Motor neuron (in vitro differentiated cells): Measurements from ENCODE around the gene TMEM106B. TPM values are rescaled to one million over a fixed set of nuclear protein-coding genes. Genes with fewer than 3 reads are reported as not detected.

Experiments
- ATAC-seq, 8 experiments: fragments of 200-7000 bp; cut with Tn5 transposase; replicated peaks in 6 of 8; 2 replicates each; pipeline ENCODE4 v1.8.0; 2021; ENCODE audit warnings: mild to moderate bottlenecking in 8 of 8, moderate library complexity in 8 of 8
- H3K27ac ChIP-seq, 2 donors: fragments of 250-450 bp; sonication (Bioruptor Pico); 2 replicates each; pipeline ENCODE4 v1.9.0; 2021; ENCODE audit warnings: antibody characterized with exemption in 2 of 2, mild to moderate bottlenecking in 2 of 2, moderate library complexity in 1 of 2
- H3K4me1 ChIP-seq, 2 donors: fragments of 250-450 bp; sonication (Bioruptor Pico); replicated peaks in 1 of 2; 2 replicates each; pipeline ENCODE4 v1.6.1; 2021; ENCODE audit warnings: antibody characterized with exemption in 2 of 2, mild to moderate bottlenecking in 2 of 2, moderate library complexity in 1 of 2
- H3K4me3 ChIP-seq, 5 donors: fragments of 250-450 bp; sonication (Bioruptor Pico); 2 replicates each; pipeline ENCODE4 v1.9.0; 2021; ENCODE audit warnings: antibody characterized with exemption in 5 of 5, mild to moderate bottlenecking in 5 of 5, moderate library complexity in 4 of 5
- WGBS, 10 experiments: fragments of 450-650 bp; shearing (Covaris generic); methylation state at CpG; one replicate each; pipeline ENCODE4 v1.0.0; 2022; 5-methylcytosine and 5-hydroxymethylcytosine counted together
- in situ Hi-C, 9 experiments: fragments of 400-800 bp; cut with MboI; loops; one replicate each; pipeline ENCODE4 v1.15.0; 2021; ENCODE audit warnings: low sequenced_read_pairs in 9 of 9, low pct_unique_long_range_greater_than_20kb in 2 of 9; ENCODE audit not compliant: unreplicated experiment in 9 of 9
- total RNA-seq, 8 experiments: library from RNA; unstranded; fragments of 300-600 nt; gene quantifications; 2 replicates each; pipeline versions ENCODE4 v1.2.3 to v1.2.4, GENCODE V29; 2022

Gene TMEM106B
- total RNA-seq, 8 experiments from 2014 or later = 25.4 to 56.6 (median 41.8) TPM

DNA sequence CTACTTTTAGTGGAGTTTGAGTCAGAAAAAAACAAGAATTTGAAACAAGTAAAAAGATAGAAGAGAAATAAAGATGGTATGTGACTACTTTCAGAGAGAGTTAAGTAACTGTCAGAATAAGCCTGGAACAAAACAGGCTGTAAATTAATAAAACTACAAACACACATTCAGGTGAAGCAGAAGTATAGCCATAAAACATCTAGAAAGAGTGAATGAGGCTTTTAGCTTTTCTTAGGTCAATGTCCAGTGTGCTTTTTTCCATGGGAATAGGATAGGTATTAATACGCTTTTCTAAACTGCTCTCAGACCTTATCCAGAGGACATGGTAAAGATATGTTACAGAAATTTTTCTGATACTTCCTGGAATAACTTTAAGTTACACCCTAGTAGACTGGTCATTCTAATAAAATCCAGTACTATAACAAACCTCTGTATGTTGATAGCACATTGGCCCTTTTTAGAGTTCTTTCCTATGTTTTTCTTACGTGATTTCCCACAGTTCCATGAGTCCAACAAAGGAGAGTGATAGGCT is 23.3 kb downstream of the TMEM106B start:
- no peaks in the 10 kb centered on the region for H3K4me1 ChIP-seq
- H3K4me3 ChIP-seq = no peak overlapping the region
- in situ Hi-C loops = no loop called here
- WGBS, 10 experiments = 80 to 100% (median 100%) methylated on average over 1 to 2 of the region's 2 CpGs
- no peak overlapping the region for H3K27ac ChIP-seq
- ATAC-seq = no peak

DNA sequence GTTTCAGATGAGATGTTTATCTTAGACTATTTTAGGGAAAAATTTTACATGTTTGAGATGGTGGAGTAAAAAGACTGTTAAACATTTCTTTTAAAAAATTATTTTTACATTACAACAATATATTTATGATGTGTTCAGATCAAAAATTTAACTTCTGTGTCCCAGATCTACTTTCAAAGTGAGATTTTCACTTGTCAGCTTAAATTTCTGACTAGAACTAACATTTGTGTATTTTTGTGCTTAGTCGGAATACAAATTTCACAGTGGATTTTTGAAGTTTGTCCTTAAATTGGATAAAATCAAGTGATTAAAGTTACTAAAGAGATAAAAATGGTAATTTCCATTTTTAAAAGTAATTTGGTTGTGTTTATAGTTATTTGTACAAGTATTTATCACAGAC is 24.9 kb downstream of the TMEM106B start:
- no peak overlapping the region for H3K27ac ChIP-seq
- no peak overlapping the region for H3K4me3 ChIP-seq
- in situ Hi-C loops = no loop called here
- no peaks in the 10 kb centered on the region for H3K4me1 ChIP-seq
- WGBS, 10 experiments = 67 to 100% (median 100%) methylated on average over 1 of the region's 1 CpG; no CpG with 5 or more reads in 1 of the 10 experiments
- no peak for ATAC-seq

GRCh38 chr7:12237007-12237406 is 25.9 kb downstream of the TMEM106B start:
- no peak for ATAC-seq
- H3K4me3 ChIP-seq = no peak overlapping the region
- 92 to 100% (median 100%) methylated on average over 1 of the region's 1 CpG for WGBS, 10 experiments
- no peak overlapping the region for H3K27ac ChIP-seq
- no peaks in the 10 kb centered on the region for H3K4me1 ChIP-seq
- in situ Hi-C loops = no loop called here

DNA sequence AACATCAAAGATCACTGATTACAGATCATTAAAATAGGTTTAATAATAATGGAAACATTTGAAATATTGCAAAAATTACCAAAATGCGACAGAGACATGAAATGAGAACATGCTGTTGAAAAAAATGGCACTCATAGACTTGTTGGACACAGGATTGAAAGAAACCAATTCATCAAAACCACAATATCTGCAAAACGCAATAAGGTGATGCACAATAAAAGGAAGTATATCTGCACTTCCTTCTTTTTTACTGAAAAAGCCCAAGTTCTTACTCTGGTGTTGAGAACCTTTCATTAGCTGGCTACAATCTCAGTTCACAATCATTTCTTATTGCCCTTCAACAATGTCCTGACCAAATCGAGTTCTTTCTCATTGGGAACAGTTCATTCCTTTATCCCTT is 28.7 kb downstream of the TMEM106B start:
- Histone ChIP-seq H3K27ac (no peak overlapping the region), H3K4me3 (no peak overlapping the region), H3K4me1 (no peaks in the 10 kb centered on the region)
- ATAC-seq = no peak
- in situ Hi-C loops = no loop called here
- 72 to 93% (median 89%) methylated on average over 2 to 3 of the region's 3 CpGs for WGBS, 10 experiments

GRCh38 chr7:12244129-12244528 is 33.0 kb downstream of the TMEM106B start:
- H3K27ac ChIP-seq = no peak overlapping the region
- peak in 2 of 8 experiments; percentile 62 to 65 for ATAC-seq
- 40 to 100% (median 77%) methylated on average over 1 to 3 of the region's 3 CpGs; no CpG with 5 or more reads in 2 of the 10 experiments for WGBS, 10 experiments
- H3K4me3 ChIP-seq = no peak overlapping the region
- H3K4me1 ChIP-seq = no peaks in the 10 kb centered on the region
- in situ Hi-C loops = no loop called here

DNA sequence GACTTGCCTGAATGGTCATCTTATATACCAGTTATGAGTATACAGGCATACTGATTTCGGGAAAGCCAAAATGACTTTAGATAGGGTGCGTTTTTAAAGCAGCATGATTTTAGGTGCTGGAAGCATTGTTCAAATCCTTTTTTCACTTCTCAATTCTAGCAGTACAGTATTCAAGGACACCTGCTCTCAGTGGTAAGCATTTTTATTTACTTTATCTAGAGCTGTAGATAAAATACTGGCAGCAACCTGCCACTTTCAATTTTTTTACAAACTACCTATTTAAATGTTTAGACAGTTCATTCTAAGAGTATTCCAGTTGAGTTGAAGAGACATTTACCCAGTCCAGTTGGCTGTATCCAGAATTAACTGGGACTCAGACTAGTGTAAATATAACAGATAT is 33.6 kb downstream of the TMEM106B start:
- in situ Hi-C loops = no loop called here
- Histone ChIP-seq H3K4me3 (no peak overlapping the region), H3K4me1 (no peaks in the 10 kb centered on the region), H3K27ac (no peak overlapping the region)
- no peak for ATAC-seq
- WGBS, 10 experiments = 39 to 100% (median 50%) methylated on average over 2 of the region's 2 CpGs; no CpG with 5 or more reads in 5 of the 10 experiments

GRCh38 chr7:12249706-12250105 is 38.6 kb downstream of the TMEM106B start:
- no peak for ATAC-seq
- in situ Hi-C loops = no loop called here
- Histone ChIP-seq H3K27ac (no peak overlapping the region), H3K4me1 (no peaks in the 10 kb centered on the region), H3K4me3 (no peak overlapping the region)
- 7 to 100% (median 61%) methylated on average over 2 to 3 of the region's 3 CpGs; no CpG with 5 or more reads in 1 of the 10 experiments for WGBS, 10 experiments

DNA sequence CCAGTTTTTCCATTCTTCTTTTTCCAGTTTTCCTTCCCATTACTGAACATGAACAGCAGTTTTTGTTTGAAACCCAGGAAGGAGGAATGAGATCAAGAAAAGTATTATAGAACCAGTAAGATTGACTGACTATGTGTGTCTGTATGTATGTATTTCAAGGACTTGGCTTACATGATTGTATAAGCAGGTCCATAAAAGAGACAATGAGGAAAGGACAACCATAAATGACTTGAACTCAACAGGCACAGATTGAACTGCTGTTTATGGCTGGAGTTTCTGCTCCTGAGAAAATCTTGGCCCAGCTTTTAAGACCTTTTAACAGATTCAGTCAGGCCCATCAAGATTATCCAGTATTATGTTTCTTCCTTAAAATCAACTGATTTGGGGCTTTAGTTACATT is 39.1 kb downstream of the TMEM106B start:
- ATAC-seq = no peak
- in situ Hi-C loops = no loop called here
- Histone ChIP-seq H3K27ac (no peak overlapping the region), H3K4me1 (no peaks in the 10 kb centered on the region), H3K4me3 (no peak overlapping the region)

- no peak overlapping the region for H3K27ac ChIP-seq
- no peak for ATAC-seq
- no peaks in the 10 kb centered on the region for H3K4me1 ChIP-seq
- no peak overlapping the region for H3K4me3 ChIP-seq
- in situ Hi-C loops = no loop called here
- 0 to 100% (median 76%) methylated on average over 1 to 2 of the region's 2 CpGs; no CpG with 5 or more reads in 1 of the 10 experiments for WGBS, 10 experiments
Measured at GRCh38 chr7:12256090-12256489, 45.0 kb downstream of the TMEM106B start.

DNA sequence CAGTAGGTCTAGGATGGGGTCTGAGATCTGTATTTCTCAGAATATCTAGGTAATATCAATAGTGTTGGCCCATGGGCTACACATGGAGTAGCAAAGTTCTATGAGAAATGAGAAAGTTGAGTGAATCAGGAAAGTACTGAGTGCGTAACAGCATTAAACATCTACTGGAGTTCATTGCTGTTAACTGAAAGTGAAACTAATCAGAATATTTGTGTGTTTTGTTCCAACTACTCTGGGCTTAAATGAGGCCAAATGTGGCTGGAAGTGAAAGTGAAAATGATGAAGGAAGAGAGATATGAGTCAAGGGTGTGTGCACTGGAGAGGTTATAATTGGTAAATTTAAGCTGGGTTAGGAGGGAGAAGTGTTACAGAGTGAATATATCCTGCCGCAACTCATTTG is 46.5 kb downstream of the TMEM106B start:
- H3K4me1 ChIP-seq = no peaks in the 10 kb centered on the region
- no peak overlapping the region for H3K27ac ChIP-seq
- peak in 2 of 8 experiments; percentile 96 to 99 for ATAC-seq
- H3K4me3 ChIP-seq = no peak overlapping the region
- 25 to 100% (median 100%) methylated on average over 1 to 2 of the region's 2 CpGs for WGBS, 10 experiments
- in situ Hi-C loops = no loop called here

DNA sequence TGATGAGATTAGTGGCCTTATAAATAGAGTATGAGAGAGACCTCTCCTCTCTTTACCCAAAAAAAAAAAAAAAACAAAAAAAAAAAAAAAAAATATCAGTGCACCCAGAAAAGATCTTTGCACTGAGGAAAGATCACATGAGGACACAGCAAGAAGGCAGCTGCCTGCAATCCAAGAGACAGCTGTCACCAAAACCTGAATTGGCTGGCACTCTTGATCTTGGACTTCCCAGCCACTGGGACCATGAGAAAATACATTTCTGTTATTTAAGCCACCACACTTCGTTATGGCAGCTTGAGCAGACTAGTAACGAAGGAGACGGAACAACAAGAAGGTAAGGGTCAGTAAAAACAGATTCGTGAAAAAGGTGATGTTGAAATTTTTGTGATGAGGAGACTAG is 47.0 kb downstream of the TMEM106B start:
- H3K4me1 ChIP-seq = no peaks in the 10 kb centered on the region
- 42 to 95% (median 76%) methylated on average over 3 to 4 of the region's 4 CpGs; no CpG with 5 or more reads in 1 of the 10 experiments for WGBS, 10 experiments
- no peak overlapping the region for H3K27ac ChIP-seq
- no peak for ATAC-seq
- in situ Hi-C loops = no loop called here
- no peak overlapping the region for H3K4me3 ChIP-seq

GRCh38 chr7:12267542-12267941 is 56.4 kb downstream of the TMEM106B start:
- in situ Hi-C loops = no loop called here

GRCh38 chr7:12269100-12269895 is 58.2 kb downstream of the TMEM106B start:
- ATAC-seq = no peak
- WGBS, 10 experiments = 17 to 100% (median 76%) methylated on average over 1 to 4 of the region's 9 CpGs; no CpG with 5 or more reads in 5 of the 10 experiments
- Histone ChIP-seq H3K4me3 (no peak overlapping the region), H3K27ac (no peak overlapping the region), H3K4me1 (no peaks in the 10 kb centered on the region)
- in situ Hi-C loops = no loop called here

More at GRCh38 chr7:12267542-12267941, 56.4 kb downstream of the TMEM106B start:
- WGBS, 10 experiments = 0 to 100% (median 76%) methylated on average over 1 of the region's 1 CpG; no CpG with 5 or more reads in 2 of the 10 experiments
- Histone ChIP-seq H3K4me1 (no peaks in the 10 kb centered on the region), H3K4me3 (no peak overlapping the region), H3K27ac (no peak overlapping the region)
- ATAC-seq = no peak

- peak in 6 of 8 experiments; percentile 33 to 78 (median 58) for ATAC-seq
- Histone ChIP-seq H3K4me3 (no peak overlapping the region), H3K27ac (no peak overlapping the region), H3K4me1 (no peaks in the 10 kb centered on the region)
- 9 to 100% (median 67%) methylated on average over 1 of the region's 1 CpG; no CpG with 5 or more reads in 1 of the 10 experiments for whole genome bisulfite sequencing, 10 experiments
- in situ Hi-C loops = no loop called here
Measured at GRCh38 chr7:12281038-12281437, 69.9 kb downstream of the TMEM106B start.
